NT2/D1 (cell line): ENCODE results near the gene PSMA6.
"Not testable (repeated sequence)": the region's sequence is repeated elsewhere in the genome, so short reads cannot be mapped to it uniquely, and the experiment has no call there.

Experiments used
- DNase-seq: peaks from one replicate; pipeline ENCODE4 v3.0.0-alpha.2; 2011; ENCODE audit warnings: low read depth, low spot score
- H3K27me3 ChIP-seq: 2 replicates; pipeline ENCODE4 v1.6.0; 2011; ENCODE audit warnings: mild to moderate bottlenecking; ENCODE audit not compliant: insufficient read length, insufficient read depth
- H3K36me3 ChIP-seq: 2 replicates; pipeline ENCODE4 v1.6.1; 2011; ENCODE audit warnings: mild to moderate bottlenecking, low read length, mixed read lengths; ENCODE audit not compliant: insufficient read depth, insufficient read length
- H3K4me1 ChIP-seq: 2 replicates; pipeline ENCODE4 v1.5.1; 2011; ENCODE audit not compliant: insufficient read depth, insufficient read length
- H3K4me3 ChIP-seq: 2 replicates; pipeline ENCODE4 v1.5.1; 2011; ENCODE audit warnings: low read depth; ENCODE audit not compliant: insufficient read length
- H3K9ac ChIP-seq: 2 replicates; pipeline ENCODE4 v1.6.0; 2011; ENCODE audit warnings: low read depth; ENCODE audit not compliant: insufficient read length
- H3K9me3 ChIP-seq: 2 replicates; pipeline ENCODE4 v1.5.1; 2011; ENCODE audit warnings: mild to moderate bottlenecking, low read length; ENCODE audit not compliant: insufficient read depth
- SUZ12 ChIP-seq: IDR thresholded peaks from 2 replicates; pipeline ENCODE4 v1.6.1; 2011; ENCODE audit not compliant: insufficient read length, insufficient read depth; ENCODE audit errors: extremely low read depth
- YY1 ChIP-seq: IDR thresholded peaks from 2 replicates; pipeline ENCODE4 v1.6.1; 2011; ENCODE audit not compliant: insufficient read length, insufficient read depth
- ZNF274 ChIP-seq: IDR thresholded peaks from 2 replicates; pipeline ENCODE4 v1.6.1; 2011; ENCODE audit warnings: mild to moderate bottlenecking, low read depth, low read length

The PSMA6 gene

DNA sequence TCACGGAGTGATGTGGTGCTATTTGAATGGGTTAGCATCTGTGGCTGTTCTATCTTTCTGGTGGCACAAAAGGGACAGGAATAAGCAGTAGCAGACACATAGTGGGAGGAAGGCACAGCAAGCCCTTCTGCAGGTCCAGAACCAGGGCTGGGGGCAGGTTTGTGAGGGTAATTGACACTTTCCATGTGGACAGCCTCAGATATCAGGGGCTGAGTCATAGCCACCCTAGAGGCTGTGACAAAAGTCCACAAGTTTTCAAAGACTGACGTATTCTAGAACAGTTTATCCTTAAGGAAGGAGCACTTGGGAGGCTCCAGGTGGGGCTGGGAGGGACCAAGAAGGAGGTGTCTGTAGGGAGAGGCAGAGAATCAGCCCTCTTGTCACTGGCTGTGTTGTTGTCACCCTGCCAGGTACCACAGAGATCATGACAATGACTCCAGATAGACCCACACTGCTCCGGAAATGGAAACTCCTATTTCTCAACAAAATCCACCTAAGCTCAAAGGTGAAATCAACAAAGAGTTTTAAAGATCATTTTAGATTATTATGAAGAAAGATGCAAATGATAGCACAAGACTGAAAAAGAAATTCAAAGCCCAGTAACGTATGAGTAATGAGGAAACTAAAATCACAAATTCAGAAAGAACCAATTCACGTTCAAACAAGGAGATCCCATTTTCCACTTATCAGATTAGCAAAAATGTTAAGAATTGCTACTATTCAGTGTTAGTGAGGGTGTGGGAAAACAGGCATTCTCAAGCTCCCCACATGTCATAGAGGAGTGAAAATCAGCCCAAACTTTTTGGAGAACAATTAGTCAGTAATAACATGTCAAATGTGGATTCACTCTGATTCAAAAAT is 64.0 kb downstream of the PSMA6 start:
- Histone ChIP-seq H3K9ac (no peak overlapping the region), H3K27me3 (no peaks in the 10 kb centered on the region), H3K4me1 (peaks cover 3% of the 10 kb centered on the region), H3K9me3 (no peaks in the 10 kb centered on the region), H3K36me3 (no peaks in the 10 kb centered on the region), H3K4me3 (no peak overlapping the region)
- no peak for TF ChIP-seq ZNF274
- no peak for TF ChIP-seq YY1
- TF ChIP-seq SUZ12, result no peak
- DNase-seq, result no peak

DNA sequence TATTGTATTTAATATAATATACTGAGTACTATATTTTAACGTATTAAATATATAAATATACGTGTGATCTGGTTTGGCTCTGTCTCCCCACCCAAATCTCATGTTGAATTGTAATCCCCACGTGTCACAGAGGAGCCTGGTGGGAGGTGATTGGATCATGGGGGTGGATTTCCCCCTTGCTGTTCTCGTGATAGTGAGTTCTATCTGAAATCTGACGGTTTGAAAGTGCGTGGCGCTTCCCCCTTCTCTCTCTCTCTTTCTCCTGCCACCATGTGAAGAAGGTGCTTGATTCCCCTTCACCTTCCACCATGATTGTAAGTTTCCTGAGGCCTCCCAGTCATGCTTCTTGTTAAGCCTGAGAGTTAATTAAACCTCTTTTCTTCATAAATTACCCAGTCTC is 67.5 kb downstream of the PSMA6 start:
- not testable (repeated sequence) for H3K36me3 ChIP-seq, H3K4me1 ChIP-seq, DNase-seq, H3K9ac ChIP-seq, H3K4me3 ChIP-seq, H3K27me3 ChIP-seq, H3K9me3 ChIP-seq

DNA sequence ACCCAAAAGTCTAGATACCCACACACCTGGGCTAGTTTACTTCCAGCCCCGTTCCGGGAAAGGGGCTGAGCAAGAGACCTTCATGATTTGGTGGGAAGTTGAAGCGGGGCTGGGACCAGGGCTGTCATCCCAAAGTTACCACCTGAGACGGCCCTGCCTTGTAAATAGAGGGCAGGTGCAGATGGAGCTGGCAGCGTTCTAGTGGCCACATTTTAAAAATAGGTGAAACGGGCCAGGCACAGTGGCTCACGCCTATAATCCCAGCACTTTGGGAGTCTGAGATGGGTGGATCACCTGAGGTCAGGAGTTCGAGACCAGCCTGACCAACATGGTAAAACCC is 68.9 kb downstream of the PSMA6 start:
- DNase-seq, result no peak
- no peaks in the 10 kb centered on the region for H3K9me3 ChIP-seq
- H3K9ac ChIP-seq, result no peak overlapping the region
- no peaks in the 10 kb centered on the region for H3K36me3 ChIP-seq
- peaks cover 2% of the 10 kb centered on the region for H3K4me1 ChIP-seq
- no peak overlapping the region for H3K4me3 ChIP-seq
- no peaks in the 10 kb centered on the region for H3K27me3 ChIP-seq
- no peak for TF ChIP-seq YY1
- no peak for TF ChIP-seq ZNF274

DNA sequence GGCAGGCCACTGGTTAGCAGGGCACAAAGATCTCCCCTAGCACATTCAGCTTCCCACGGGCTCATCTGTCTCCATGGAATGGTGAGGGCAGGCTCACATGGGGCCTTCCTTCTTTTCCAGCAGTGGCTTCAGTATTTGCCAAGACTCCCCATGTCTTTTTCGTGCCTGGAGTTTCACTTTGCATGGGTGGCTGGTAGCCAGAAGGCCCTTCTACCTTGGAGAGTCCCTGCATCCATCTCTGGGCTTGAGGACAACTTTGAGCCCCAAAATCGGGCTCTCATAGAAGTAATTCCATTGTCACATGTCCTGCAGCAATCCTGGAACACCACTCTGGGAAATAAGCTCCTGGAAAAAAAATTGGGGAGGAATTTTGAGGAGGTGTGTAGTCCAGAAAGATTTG is 70.3 kb downstream of the PSMA6 start:
- H3K4me1 ChIP-seq, result peaks cover 8% of the 10 kb centered on the region
- no peaks in the 10 kb centered on the region for H3K36me3 ChIP-seq
- H3K9ac ChIP-seq, result no peak overlapping the region
- no peaks in the 10 kb centered on the region for H3K27me3 ChIP-seq
- no peaks in the 10 kb centered on the region for H3K9me3 ChIP-seq
- DNase-seq, result no peak
- TF ChIP-seq ZNF274, result no peak
- TF ChIP-seq SUZ12, result no peak
- TF ChIP-seq YY1, result no peak
- no peak overlapping the region for H3K4me3 ChIP-seq

DNA sequence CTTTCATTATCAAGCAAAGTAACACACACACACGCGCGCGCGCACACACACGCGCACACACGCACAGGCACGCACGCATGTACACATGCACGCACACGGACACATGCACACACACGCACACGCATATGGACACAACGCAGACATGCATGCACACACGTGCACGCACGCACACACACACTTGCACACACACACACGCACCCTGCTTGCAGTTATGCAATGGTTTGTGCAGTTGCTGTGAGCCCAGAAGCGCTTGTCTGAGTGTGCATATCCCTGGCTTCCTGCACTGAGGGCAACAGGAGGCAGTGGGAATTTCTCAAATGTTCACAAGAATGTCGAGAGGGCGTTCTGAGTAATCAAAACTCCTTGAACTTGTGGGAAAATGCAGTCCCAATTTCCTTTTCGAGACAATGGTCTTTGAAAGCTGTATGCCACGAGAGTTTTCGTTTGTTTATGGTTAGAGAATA is 70.8 kb downstream of the PSMA6 start:
- TF ChIP-seq YY1 (no peak), SUZ12 (no peak), ZNF274 (no peak)
- H3K36me3 ChIP-seq, result no peaks in the 10 kb centered on the region
- H3K4me1 ChIP-seq, result peaks cover 8% of the 10 kb centered on the region
- no peaks in the 10 kb centered on the region for H3K27me3 ChIP-seq
- no peaks in the 10 kb centered on the region for H3K9me3 ChIP-seq
- no peak overlapping the region for H3K9ac ChIP-seq
- no peak overlapping the region for H3K4me3 ChIP-seq
- no peak for DNase-seq

DNA sequence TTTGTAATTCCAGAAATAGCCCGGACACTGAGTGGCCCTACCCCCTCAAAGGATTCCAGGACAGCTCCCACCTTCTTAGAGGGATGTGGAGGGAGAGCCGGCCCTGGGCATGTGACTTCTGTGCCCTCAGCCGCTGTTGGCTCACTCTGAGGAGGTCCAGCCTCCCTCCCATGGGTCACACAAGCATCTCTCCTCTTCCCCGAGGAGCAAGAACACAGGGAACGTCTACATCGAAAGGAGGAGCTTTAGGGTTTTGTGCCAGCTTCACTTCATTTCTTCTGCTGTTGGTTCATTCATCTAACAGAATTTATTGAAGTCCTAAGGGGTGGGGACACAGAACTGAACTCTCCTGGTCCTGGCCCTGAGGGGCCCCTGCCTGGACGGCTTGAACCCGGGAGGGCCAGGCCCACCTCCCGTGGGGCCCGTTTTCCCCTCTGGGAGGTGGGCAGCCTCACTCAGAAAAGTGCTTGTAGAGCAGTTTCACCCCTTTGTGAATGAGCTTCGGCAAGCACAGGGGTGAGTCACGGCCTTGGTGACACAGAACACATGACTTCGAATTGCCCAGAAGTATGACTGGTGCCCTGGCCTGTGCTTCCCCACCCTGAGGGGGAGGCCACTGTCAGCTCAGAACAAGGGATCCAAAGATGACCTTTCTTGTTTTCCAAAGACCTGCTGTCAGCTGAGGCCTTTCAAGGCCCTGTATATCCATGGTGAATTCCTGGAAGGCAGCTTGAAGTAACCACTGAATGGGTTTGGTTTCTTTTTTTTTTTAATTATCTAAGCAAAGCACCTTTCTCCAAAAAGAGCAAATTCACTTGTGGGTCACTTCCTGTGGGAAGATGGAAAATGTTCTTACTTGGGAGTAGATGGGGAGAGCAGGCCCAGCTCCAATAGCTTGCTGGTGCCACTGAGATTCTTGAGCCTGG is 73.2 kb downstream of the PSMA6 start:
- no peak for TF ChIP-seq ZNF274
- TF ChIP-seq YY1, result no peak
- TF ChIP-seq SUZ12, result no peak
- Histone ChIP-seq H3K4me3 (no peak overlapping the region), H3K9ac (no peak overlapping the region), H3K27me3 (no peaks in the 10 kb centered on the region), H3K36me3 (no peaks in the 10 kb centered on the region), H3K9me3 (no peaks in the 10 kb centered on the region), H3K4me1 (peaks cover 8% of the 10 kb centered on the region)
- no peak for DNase-seq

DNA sequence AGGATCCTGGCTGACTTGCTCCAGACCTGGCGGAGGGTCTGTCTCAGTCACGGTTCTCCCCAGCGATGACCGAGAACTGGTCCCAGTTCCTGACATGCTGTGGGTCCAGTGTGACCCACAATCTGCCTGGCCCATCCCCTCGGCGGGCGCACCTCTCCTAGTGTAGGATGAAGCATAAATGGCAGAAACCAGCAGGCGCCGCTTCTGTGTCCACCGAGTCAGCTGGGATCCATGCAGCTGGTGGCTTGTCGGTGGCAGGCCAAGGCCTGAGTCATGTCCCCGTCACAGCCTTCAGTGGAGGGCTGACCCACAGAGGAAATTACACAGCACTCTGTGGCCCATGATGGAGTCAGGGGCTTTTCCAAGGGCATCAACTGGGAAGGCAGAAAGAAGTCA is 73.9 kb downstream of the PSMA6 start:
- Histone ChIP-seq H3K9me3 (peaks cover 6% of the 10 kb centered on the region; the same call in 1 of the 2 replicates), H3K4me3 (no peak overlapping the region), H3K4me1 (peaks cover 8% of the 10 kb centered on the region), H3K36me3 (no peaks in the 10 kb centered on the region), H3K27me3 (no peaks in the 10 kb centered on the region), H3K9ac (no peak overlapping the region)
- no peak for DNase-seq
- TF ChIP-seq ZNF274 (no peak), YY1 (no peak), SUZ12 (no peak)
